GM10847 (cell line): ENCODE measurements around the gene TALDO1.

Source experiments
- POLR2A ChIP-seq: IDR thresholded peaks from 2 replicates; pipeline ENCODE4 v1.6.1; 2011; ENCODE audit not compliant: insufficient read length; ENCODE audit errors: extremely low read depth

Gene TALDO1

DNA sequence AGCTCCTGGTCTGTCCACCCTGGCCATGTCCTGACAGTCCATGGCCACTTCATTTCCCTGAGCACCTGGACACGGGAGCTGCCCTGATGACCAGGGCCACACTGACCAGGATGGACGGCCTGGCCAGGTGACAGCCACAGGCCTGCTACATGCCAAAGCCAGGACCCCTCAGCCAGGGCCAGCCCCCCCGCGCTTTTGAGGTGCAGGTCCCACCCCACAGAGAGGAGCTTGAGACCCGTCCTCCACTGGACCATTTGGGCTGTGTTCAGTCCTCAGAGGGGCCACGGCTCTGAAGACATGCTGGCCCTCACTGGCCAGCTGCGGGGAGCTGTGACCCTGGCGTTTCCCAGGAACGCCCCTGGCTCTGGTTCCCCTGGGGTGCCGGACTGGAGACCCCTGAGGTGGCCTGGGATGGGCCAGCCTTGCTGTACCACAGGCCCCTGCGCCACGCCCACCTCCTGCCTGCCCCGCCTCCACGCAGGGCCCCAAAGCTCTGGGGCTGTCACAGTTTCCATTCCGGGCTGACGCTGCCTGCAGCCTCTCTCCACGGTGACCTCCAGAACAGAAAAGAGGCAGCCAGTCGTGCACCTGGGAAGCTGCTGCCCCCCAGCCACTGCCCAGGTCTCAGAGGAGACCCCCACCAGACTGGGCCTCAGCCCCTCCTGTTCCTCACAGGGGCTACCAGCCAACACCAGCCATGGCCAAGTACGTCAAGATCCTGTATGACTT lies 23.1 kb upstream of the TALDO1 start:
- no peak for TF ChIP-seq POLR2A

DNA sequence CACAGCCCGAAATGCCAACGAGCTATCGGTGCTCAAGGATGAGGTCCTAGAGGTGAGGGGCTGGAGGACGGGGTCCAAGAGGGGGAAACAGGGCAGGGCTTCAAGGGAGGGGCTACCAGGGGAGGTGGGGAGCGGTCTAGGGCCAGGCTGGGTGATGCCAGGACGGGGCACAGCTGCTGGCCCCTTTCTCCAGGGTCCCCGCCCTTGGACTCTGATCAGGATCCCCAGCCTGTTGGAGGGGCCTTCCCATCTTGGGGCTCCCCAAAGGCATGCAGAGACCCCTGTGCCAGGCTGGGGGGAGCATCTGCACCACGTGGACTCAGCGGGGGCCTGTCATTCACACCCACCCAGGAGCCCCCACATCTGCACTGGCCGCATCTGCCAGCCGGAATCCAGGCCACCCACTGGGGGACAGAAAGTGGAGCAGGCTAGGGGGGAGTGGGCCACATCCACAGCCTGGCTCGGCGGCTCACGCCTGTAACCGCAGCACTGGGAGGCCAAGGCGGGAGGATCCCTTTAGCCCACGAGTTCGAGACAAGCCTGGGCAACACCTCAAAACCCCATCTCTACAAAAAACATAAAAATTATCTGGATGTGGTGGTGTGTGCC lies 22.4 kb upstream of the TALDO1 start:
- TF ChIP-seq POLR2A, result no peak

DNA sequence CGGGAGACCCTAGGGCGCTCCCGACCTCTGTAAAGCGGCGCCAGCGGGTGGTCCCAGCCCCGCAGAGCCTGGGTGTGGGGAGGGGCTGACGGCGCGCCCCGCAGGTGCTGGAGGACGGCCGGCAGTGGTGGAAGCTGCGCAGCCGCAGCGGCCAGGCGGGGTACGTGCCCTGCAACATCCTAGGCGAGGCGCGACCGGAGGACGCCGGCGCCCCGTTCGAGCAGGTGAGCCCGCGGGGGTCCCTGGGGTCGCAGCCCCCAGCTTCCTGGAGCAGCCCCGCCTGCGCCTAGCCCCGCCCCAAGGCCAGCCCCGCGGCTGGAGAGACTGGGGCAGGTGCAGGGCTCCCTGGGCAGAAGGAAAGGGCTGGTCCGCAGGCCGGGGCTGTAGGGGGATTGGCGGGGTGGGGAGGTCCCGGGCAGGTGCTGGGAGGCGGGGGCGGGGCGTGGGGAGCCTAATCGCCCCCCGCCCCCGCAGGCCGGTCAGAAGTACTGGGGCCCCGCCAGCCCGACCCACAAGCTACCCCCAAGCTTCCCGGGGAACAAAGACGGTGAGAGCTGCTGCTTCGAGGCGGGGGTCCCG lies 21.6 kb upstream of the TALDO1 start:
- no peak for TF ChIP-seq POLR2A

- TF ChIP-seq POLR2A, result no peak
These were observed 20.7 kb upstream of the TALDO1 start for GRCh38 chr11:726278-727220.

DNA sequence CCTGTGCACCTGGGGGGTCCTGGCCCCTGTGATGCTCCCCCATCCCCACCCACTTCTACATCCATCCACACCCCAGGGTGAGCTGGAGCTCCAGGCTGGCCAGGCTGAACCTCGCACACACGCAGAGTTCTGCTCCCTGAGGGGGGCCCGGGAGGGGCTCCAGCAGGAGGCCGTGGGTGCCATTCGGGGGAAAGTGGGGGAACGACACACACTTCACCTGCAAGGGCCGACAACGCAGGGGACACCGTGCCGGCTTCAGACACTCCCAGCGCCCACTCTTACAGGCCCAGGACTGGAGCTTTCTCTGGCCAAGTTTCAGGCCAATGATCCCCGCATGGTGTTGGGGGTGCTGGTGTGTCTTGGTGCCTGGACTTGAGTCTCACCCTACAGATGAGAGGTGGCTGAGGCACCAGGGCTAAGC lies 20.0 kb upstream of the TALDO1 start:
- TF ChIP-seq POLR2A, result no peak

DNA sequence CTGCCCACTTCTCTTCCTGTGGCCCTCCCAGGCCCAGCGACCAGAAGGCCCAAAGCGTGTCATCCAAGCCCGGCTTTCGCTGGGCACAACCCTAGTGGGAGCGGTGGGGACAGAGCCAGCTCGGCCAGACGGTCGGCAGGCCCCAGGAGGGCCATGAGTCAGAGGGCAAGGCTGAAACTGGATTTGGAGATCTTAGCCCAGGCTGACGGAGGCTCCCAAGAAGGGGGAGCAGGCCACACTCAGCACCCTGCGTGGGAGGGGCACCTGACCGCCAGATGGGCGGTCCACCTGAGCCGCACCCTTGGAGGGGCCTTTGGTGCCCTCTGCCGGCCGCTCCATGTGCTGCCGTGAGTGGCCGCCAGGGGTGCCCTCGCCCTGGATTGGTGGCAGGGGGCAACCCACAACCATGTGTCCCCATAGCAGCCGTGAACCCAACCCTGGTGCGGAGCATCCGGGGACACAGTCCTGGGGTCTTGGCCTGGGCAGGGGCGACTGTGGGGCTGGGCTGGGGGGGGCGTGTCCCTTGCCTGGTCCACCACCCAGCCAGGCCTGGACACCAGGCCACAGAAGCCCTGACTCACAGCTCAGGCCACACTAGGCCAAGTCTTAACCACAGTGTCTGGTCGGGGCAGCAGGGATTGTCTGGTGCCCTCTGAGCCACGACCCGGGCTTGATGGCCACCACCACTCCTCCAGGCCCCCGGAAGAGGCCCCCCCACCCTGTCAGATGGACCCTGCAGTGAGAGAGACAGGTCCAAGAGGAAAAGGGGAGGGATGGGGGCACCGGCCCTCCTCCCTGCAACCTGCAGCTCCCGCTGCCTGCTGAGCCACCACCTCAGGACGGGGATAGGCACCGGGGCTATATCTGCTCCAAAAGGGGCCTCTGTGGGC lies 19.2 kb upstream of the TALDO1 start:
- no peak for TF ChIP-seq POLR2A

GRCh38 chr11:728901-729491 lies 18.3 kb upstream of the TALDO1 start:
- no peak for TF ChIP-seq POLR2A

DNA sequence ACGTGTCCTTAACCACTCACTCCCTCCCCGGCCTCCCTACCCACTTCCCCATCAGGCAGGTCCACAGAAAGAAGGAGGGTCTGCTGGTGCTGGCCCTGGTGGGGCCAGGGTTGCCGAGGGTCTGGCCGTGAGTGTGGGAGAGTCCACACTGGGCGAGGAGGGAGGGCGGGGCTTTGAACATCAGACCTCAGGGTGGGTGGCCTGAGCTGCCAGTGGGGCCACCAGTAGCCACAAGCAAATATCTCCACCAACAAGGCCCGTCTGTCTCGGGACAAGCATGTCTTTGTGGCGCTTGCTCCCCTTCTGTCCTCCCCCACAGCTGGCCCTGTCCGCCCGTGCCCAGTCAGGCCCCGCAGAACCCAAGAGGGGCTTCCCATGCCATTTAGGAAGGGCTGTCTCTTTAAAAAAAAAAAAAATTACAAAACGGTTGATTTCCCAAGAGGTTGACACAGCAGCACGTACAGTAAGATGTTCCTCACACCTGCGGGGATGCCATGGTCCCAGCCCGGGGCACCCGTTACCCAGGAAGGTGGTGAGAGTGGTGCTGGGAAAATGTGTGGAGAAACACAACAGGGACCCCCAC lies 17.7 kb upstream of the TALDO1 start:
- no peak for TF ChIP-seq POLR2A

DNA sequence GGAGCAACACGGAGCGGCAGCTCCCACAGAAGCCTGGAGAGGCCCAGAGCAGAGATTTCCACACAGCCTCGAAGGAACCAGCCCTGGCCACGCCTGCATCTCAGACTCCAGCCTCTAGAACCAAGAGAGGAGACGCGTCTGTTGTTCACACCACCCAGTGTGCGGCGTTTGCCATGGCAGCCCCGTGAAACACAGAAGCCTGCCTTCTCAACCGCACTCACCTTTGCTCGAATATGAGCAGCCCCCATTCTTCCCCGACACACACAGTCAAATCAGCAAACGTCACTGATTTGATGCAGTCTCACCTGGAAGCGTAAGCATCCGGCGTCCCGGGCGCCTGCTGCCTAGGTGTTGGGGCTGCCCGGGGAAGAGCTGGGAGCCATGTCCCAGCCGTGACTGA lies 14.2 kb upstream of the TALDO1 start:
- no peak for TF ChIP-seq POLR2A

DNA sequence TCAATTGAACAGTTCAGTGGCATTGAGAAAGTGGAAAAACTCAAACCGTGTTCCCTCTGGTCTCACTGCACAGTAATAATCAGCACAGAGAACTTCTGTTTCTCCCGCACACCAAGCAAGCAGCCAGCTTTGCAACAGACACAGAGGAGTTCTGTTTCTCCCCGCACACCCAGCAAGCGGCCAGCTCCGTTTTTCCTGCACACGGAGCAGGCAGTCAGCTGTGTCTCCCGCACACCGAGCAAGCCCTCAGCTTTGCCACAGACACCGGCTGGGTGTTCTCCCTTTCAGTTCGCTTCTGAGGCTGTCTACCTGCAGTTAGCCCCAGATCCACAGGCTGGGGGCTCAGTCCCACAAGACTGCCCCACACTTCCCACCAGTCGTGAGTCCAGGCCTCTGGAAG lies 9.9 kb upstream of the TALDO1 start:
- no peak for TF ChIP-seq POLR2A

- no peak for TF ChIP-seq POLR2A
These were observed 5.1 kb upstream of the TALDO1 start for GRCh38 chr11:742156-742546.

- TF ChIP-seq POLR2A, result no peak
These were observed 4.6 kb upstream of the TALDO1 start for GRCh38 chr11:742571-743201.

DNA sequence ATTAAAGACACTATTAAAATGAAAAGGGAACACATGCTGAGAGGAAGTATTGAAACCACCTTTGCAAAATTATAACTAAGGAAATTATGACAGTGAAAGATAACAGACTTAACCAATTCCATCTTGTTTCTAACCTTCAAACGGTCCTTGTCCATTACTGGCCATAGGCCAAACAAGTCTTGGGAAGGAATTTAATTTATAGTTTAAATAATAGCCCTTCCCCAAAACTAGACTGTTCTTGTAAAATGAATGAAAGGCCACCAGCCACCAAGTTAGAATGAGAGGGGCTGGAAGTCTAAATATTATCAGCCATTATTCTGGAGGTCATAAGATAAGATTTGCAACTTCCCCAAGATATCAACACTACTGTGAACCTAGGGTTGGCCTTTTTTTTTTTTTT lies 1.8 kb upstream of the TALDO1 start:
- no peak for TF ChIP-seq POLR2A
